ENCODE measurements around the gene RCC1.
"Not testable (repeated sequence)": the region's sequence is repeated elsewhere in the genome, so short reads cannot be mapped to it uniquely, and the experiment has no call there.

RCC1 gene

DNA sequence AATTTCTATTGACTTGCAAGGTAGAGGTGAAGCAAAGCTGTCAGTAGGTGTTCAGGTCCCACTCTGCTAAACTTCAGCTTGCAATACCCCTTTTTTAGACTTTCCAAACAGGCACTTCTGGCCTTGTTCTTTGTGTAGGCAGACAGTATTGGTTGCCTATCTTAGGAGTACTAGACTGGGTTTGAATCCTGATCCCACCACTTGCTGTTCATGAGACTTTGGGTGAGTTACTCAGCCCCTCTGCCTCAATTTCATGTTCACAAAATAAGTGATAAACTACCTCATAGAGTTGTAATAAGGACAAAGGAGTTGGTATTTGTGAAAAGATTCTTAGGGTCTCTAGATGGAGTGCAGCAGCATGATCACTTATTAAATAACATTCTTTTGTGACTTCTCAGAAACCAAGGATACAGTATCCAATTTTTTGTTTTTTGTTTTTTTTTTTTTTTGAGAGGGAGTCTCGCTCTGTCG is 5.2 kb downstream of the RCC1 start:
- FAIRE-seq (no peak), DNase-seq (ENCODE audit: low spot score) (no peak)

DNA sequence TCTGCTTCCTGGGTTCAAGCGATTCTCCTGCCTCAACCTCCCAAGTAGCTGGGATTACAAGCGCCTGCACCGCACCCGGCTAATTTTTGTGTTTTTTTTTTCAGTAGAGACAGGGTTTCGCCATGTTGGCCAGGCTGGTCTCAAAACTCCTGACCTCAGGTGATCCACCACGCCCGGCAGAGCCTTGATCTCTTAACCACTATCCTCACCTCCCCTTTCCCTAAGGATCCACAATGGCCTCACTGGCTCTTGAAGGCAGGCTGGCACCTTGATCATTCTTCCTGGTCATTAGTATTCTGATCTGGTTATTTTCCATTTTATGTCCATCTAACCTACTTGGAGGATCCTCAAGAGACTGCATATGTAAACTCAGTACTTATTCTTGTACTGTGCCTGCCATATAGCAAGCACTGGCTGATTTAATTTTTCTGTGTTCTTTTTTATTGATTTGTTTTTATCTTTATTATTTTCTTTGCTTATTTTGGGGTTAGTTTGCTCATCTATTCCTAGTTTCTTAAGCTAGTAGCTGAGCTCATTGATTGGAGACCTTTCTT is 6.3 kb downstream of the RCC1 start:
- FAIRE-seq (no peak), DNase-seq (ENCODE audit: low spot score) (no peak)

DNA sequence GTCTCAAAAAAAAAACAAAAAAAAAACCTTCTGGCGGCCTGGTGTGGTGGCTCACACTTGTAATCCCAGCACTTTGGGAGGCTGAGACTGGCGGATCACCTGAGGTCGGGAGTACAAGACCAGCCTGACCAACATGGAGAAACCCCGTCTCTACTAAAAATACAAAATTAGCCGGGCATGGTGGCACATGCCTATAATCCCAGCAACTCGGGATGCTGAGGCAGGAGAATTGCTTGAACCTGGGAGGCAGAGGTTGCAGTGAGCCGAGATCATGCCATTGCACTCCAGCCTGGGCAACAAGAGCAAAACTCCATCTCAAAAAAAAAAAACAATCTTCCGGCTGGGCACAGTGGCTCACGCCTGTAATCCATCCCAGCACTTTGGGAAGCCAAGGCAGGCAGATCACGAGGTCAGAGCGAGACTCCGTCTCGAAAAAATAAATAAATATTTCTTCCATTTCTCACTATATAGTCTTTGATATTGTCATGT is 8.6 kb downstream of the RCC1 start:
- not testable (repeated sequence) for FAIRE-seq; DNase-seq (ENCODE audit: low spot score)

DNA sequence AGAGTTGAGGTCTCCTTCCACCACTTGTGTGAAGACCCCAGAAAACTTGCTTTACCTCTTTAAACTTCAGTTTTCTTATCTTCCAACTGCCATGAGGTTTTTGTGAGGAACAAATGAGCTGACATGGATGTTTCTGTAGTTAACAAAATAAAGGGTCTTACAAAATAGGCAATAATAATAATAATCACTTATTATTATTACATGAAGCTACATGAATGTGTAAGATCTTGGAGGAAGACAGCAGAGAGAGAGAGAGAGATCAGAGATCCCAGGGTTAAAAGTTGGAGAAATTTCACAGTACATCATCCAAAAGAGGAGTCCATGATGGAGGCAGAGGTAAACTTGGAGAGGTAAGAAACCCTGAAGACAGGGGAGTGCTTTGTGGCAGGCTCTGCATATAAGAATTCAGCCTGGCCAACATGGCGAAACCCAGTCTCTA is 10.7 kb downstream of the RCC1 start:
- DNase-seq (ENCODE audit: low spot score), result no peak

DNA sequence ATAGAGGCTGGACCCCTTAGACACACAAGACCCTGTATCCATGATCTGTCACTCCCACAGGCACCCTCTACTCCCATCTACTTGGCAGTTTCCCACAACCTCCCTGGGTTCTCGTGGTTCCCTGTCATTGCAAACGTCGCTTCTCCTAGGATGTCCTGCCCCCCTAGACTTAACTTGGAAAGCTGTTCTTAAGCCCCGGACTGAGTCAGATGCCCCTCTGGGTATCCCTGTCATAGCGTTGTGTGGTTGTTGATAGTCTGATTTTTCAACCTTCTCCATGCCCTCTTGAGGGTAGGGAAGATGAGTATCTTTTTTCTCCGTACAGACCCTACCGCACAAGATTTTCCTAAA is 11.8 kb downstream of the RCC1 start:
- FAIRE-seq (no peak), DNase-seq (ENCODE audit: low spot score) (no peak)

More for the DNA sequence above, 10.7 kb downstream of the RCC1 start:
- no peak for FAIRE-seq

DNA sequence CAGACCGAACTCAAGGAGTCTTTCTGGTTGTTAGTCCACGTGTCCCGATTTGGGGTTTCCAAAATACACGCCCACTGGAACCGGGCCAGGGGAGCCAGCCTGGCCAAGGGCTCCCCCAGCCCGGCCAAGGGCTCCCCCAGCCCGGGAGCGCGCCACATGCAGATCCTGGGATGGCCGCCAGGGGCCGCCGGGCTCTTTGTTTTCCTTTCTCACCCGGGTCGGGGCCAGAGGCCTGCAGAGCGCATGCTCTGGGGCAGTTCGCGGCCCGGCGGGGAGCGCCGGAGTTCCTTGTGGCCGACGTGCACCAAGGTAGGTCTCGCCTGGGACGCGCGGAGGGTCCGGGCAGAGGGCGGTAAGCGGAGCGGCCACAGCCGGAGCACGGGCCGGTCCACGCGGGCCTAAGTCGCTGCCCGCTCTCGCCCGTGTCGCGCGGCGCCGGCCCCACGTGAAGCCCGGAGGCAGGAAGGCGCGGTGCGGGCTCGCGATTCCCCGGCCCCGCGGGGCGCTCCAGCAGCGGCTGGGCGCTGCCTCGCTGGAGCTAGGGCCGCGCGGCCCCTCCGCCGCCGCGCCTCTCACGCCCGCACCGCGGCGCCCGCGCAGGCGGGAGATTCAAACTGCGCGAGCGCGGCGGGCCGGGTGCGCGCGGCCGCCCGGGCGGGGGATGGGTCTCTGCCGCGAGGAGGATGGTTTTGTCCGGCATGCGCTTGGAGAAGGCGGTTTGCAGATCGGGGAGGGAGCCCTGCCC is 12.3 kb downstream of the RCC1 start:
- FAIRE-seq (no peak), DNase-seq (ENCODE audit: low spot score) (peak; percentile 92)

DNA sequence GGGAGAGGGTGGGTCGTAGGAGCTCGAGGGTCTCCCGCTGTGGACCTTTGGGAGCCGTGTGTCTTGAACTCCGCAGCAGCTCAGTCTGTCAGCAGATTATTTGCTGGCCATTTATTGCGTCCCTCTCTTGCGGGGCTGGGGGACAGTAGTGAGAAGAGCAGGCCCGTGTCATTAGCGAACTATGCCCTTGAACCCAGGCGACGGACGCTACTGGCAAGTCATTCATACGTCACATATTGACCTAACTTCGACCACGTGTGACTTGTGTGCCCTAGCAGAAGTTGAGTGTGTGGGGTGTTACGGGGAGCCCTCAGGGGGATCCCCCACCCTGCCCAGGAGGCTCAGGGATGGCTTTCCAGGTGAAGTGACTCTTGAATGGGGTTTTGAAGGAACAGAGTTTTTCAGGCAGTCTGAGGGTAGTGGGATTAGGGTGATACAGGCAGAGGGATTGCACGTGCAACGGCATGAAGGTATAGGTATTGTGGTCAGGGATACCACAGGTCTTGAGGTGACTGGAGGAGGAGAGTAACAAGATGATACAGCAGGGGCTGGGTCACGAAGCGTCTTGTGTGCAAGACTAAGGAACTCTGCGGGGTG is 13.0 kb downstream of the RCC1 start:
- DNase-seq (ENCODE audit: low spot score) (no peak), FAIRE-seq (no peak)

DNA sequence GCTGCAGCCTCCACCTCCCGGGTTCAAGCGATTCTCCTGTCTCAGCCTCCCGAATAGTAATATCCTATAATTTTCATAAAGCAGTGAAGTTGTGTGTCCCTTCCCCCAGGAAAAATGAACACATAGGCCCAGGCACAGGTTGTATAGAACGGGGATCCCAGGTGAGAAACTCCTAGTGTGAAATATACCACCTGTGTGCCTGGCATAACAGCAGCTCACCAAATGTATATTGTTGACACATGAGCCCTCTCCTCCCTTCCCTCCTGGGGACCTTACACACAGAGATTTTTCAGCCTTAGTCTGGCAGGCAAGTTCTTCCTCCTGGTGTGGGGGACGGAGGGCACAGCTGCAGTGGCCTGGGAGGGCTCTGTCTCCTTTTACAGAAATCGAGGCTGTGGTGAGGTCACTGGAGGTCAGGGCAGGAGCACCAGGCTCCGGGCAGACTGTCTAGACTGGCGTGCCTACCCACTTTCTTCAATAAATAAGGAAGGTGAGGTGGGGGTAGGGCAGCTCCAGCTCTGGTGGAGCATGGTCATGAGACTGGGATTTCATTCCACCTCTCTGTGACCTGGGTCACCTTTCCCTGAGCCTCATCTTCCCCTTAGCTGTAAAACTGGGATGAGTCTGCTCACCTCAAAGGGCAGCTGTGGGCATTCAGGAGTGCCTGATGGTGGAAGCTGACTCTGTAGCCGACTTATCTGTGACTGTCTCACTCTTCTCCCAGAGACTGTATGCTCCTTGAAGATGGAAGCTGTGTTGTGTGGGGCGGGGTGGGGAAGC is 14.3 kb downstream of the RCC1 start:
- FAIRE-seq, result no peak
- no peak for DNase-seq (ENCODE audit: low spot score)

DNA sequence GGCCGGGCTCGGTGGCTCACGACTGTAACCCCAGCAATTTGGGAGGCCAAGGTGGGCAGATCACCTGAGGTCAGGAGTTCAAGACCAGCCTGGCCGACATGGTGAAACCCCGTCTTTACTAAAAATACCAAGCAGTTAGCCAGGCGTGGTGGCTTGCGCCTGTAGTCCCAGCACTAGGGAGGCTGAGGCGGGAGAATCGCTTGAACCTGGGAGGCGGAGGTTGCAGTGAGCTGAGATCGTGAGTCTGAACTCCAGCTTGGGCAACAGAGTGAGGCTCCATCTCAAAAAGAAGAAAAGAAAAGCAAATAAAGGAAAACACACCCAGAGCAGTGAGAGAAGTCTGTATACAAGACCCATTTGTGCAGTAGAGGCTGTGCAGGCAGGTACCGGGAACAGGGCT is 15.0 kb downstream of the RCC1 start:
- DNase-seq (ENCODE audit: low spot score); FAIRE-seq: not testable (repeated sequence)

DNA sequence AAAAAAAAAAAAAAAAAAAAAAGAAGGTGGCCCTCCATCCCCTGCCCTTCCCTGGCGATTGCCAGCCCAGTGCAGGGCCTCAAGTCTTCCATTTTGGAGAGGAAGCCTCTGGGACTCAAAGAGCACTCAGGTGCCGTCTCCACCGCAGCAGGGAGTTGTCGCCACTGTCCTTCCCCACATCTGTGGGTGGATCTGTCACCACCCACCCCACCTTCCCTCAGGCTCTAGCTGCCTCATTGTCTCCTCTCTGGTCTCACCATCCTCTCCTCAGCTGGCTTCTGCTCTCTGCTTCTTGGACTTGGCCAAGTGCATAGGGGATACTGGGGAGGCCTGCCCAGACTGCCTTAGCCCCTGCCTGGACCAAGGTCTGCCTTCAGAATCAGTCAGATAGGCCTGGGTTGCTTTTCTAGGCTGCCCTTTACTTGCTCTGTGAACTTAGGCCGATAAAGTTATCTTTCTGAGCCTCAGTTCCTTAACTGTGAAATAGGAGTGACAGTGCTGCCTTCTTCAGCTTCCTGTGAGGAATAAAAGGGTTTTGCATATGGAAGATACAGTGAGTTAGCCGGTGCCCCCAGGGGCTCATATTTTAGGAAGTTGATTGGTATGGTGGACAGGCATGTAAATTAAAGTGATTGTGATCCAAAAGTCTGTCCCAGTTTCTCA is 15.8 kb downstream of the RCC1 start:
- FAIRE-seq (no peak), DNase-seq (ENCODE audit: low spot score) (no peak)

DNA sequence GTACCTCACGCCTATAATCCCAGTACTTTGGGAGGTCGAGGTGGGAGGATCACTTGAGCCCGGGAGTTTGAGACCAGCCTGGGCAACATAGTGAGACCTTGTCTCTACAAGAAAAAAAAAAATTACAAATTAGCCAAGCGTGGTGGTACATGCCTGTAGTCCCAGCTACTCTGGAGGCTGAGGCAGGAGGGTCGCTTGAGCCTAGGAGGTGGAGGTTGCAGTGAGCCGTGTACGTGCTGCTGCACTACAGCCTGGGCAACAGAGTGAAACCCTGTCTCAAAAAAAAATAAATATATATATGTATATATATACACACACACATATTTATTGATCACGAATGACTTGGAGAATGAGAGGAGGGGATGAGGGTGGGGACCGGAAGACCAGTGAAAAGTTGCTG is 16.7 kb downstream of the RCC1 start:
- FAIRE-seq; DNase-seq (ENCODE audit: low spot score): not testable (repeated sequence)

DNA sequence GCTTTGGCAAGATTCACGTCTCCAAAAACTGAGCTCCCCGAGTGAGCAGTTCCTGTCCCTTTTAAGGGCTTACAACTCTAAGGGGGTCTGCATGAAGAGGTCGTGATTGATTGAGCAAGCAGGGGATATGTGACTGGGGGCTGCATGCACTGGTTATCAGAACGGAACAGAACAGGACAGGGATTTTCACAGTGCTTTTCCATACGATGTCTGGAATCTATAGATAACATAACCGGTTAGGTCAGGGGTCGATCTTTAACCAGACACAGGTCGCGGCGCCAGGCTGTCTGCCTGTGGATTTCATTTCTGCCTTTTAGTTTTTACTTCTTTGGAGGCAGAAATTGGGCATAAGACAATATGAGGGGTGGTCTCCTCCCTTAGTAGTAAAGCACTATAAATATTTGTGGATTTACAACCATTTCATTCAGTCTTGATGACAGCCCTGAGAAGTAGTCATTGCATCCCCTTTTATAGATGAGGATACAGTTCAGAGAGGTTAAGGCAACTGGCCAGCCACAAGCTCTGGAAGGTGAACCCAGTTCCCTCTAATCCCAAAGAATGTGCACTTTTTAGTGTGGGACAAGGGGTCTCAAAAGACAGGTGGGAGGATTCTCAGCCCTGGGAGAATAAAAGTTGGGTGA is 19.3 kb downstream of the RCC1 start:
- FAIRE-seq; DNase-seq (ENCODE audit: low spot score): not testable (repeated sequence)

DNA sequence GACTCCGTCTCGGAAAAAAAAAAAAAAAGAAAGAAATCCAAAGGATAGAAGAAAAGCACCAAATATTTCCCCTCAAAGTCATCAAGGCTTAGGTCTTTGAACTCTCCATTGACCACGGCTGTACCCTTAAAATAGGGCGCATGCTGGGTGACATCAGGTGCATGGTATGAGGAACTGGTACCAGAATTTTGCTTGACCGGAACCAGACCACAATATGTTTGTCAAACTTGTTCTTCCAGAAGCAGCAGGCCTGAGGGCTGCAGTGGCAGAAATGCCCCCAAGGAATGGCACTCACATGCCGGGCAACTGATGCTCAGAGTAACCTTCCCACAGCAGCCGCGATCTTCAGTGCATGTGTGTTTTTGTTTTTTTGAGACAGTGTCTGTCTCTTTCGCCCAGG is 21.0 kb downstream of the RCC1 start:
- DNase-seq (ENCODE audit: low spot score) (no peak), FAIRE-seq (no peak)

DNA sequence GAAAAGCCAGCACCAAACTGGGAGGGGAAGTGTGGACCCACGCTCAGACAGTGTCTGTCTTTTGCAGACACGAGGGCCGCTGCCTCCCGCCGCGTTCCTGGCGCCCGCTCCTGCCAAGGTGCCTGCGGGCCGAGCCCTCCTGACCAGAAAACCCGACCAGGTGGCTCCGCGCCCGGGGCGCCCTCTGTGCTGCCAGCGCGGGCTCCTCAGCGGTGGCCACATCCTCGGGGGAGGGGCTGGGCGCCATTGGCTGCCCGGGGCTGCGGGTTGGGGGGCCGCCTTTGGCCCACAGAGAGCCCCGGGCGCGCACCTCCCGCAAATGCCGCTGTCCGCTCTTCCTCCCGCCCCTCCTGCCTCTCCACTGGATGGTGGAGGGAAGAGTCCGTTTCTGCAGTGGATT is 24.6 kb downstream of the RCC1 start:
- DNase-seq (ENCODE audit: low spot score) (no peak), FAIRE-seq (no peak)

DNA sequence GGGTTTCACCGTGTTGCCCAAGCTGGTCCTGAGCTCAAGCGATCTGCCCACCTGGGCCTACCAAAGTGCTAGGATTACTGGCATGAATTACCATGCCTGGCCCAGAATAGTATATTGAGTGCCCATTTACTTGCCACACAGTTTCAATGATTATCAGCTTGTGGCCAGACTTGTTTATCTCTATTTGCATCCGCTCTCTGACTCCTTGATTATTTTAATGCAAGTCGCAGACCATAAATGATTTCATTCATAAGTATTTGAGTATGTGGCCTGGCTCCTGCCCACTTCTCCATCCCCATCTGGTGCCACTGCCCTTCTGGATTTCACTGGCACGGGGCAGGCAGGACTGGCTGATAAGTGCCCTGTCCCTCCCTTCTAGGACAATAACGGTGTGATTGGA is 28.8 kb downstream of the RCC1 start:
- FAIRE-seq, result no peak
- no peak for DNase-seq (ENCODE audit: low spot score)

DNA sequence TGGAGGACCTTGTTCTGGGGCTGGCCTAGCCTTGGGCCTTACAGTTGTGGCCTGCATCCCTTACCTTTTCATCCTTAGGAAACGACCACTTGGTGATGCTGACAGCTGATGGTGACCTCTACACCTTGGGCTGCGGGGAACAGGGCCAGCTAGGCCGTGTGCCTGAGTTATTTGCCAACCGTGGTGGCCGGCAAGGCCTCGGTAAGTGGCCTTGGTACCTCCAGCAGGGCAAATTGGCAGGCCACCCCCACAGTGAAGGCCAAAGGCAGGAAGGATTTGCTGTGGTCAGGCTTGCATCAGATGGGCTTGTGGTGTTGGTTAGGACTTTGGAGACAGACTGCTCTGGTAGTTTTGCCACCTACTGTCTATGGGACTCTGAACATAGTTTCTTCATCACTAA is 29.3 kb downstream of the RCC1 start:
- no peak for FAIRE-seq

DNA sequence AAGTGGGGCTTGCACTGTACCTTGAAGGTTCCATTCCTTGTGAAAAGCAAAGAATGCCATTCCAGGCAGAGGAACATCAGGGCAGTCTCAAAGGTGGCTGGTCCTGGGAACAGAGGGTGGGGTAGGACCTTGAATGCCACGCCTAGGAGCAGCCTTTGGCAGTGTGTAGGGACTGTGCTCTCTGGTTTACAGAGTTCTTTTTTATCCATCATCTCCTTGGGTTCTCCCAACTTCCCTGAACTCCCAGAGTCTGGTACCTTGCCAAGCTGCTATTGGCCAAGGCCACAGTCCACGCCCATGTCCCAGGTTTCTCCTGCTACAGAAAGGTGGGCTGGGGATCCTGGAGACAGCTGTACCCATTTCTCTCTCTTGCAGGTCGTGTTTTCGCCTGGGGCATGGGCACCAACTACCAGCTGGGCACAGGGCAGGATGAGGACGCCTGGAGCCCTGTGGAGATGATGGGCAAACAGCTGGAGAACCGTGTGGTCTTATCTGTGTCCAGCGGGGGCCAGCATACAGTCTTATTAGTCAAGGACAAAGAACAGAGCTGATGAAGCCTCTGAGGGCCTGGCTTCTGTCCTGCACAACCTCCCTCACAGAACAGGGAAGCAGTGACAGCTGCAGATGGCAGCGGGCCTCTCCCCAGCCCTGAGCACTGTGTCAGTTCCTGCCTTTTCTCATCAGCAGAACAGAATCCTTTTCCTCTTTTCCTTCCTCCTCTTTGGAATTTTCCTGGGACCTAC is 31.8 kb downstream of the RCC1 start:
- FAIRE-seq, result no peak
- DNase-seq (ENCODE audit: low spot score), result no peak

More for the DNA sequence above, 29.3 kb downstream of the RCC1 start:
- no peak for DNase-seq (ENCODE audit: low spot score)

DNA sequence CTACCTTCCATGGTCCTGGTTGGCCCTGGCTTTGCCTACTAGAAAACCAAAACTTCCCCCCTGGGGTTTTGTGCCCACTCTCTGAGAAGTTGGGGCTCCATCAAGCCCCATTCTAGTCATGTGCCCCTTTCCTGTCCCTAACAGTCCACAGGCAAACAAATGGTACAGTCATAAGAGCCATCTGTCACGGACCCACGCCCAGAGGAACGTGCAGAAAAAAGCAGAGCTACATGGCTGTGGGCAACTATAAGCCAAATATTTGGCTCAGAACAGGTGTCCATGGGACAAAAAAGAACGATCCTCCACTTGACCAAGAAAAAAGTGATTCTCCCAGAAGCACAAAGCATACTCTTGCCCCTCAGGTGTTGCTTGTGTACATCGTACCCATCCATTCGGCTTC is 32.4 kb downstream of the RCC1 start:
- DNase-seq (ENCODE audit: low spot score) (no peak), FAIRE-seq (no peak)

DNA sequence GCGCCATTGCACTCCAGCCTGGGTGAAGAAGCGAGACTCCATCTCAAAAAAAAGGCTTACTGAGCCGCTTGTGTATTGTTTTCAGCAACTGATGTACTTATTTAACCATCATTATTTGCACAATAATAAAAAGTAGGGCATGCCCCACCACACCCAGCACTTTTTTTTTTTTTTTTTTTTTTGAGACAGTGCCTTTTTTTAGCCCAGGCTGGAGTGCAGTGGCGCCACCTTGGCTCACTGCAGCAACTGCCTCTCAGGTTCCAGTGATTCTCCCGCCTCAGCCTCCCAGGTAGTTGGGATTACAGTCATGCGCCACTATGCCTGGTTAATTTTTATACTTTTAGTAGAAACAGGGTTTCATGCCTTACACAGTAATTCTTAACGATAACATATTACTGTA is 34.8 kb downstream of the RCC1 start:
- FAIRE-seq, result no peak

DNA sequence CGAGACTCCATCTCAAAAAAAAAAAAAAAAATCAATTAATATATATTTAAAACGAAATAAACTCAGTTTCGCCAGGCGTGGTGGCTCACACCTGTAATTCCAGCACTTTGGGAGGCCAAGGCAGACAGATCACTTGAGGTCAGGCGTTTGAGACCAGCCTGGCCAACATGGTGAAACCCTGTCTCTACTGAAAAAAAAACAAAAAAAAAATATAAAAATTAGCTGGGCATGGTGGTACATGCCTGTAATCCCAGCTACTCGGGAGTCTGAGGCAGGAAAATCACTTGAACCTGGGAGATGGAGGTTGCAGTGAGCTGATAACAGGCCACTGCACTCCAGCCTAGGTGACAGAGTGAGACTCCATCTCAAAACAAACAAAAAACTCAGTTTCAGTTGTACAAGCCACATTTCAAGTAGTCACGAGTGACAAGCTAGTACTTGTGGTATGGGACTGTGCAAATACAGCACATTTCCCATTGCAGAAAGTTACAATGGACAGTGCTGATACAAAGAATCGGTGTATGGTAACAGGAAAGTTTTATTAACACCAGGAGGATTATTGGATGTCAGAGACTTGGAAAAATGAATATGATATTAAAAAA is 35.7 kb downstream of the RCC1 start:
- DNase-seq (ENCODE audit: low spot score); FAIRE-seq: not testable (repeated sequence)

More for the DNA sequence above, 34.8 kb downstream of the RCC1 start:
- DNase-seq (ENCODE audit: low spot score), result no peak
